Smooth muscle cell (in vitro differentiated cells): ENCODE measurements around the gene SRSF6. TPM values are rescaled to one million over a fixed set of nuclear protein-coding genes. Genes with fewer than 3 reads are reported as not detected.

ENCODE experiments used
- DNase-seq: peaks from one replicate; lab custom pipeline; 2025; ENCODE audit not compliant: unreplicated experiment; lab: John Stamatoyannopoulos, UW
- H2AFZ ChIP-seq: fragments of 200-600 bp; sonication (generic); 2 replicates; pipeline ENCODE4 v1.6.0; 2016; ENCODE audit warnings: antibody characterized with exemption, low read depth, mild to moderate bottlenecking
- H3F3A ChIP-seq: fragments of 200-600 bp; sonication (generic); 2 replicates; pipeline ENCODE4 v1.6.0; 2017; ENCODE audit warnings: antibody characterized with exemption, low read depth
- H3K27ac ChIP-seq: fragments of 200-600 bp; sonication (generic); 2 replicates; pipeline ENCODE4 v1.5.1; 2016; ENCODE audit warnings: low read depth, mild to moderate bottlenecking
- H3K27me3 ChIP-seq: fragments of 200-600 bp; sonication (generic); 2 replicates; pipeline ENCODE4 v1.6.1; 2016; ENCODE audit warnings: low read depth, mild to moderate bottlenecking
- H3K36me3 ChIP-seq: fragments of 200-600 bp; sonication (generic); 2 replicates; pipeline ENCODE4 v1.5.1; 2016; ENCODE audit warnings: low read depth
- H3K4me1 ChIP-seq: fragments of 200-600 bp; sonication (generic); 2 replicates; pipeline ENCODE4 v1.5.1; 2016; ENCODE audit warnings: low read depth
- H3K4me2 ChIP-seq: fragments of 200-600 bp; sonication (generic); 2 replicates; pipeline ENCODE4 v1.6.0; 2016; ENCODE audit warnings: mild to moderate bottlenecking
- H3K4me3 ChIP-seq: fragments of 200-600 bp; sonication (generic); 2 replicates; pipeline ENCODE4 v1.5.1; 2016; ENCODE audit warnings: mild to moderate bottlenecking
- H3K79me2 ChIP-seq: fragments of 200-600 bp; sonication (generic); 2 replicates; pipeline ENCODE4 v1.6.0; 2016; ENCODE audit warnings: low read depth, mild to moderate bottlenecking
- H3K9ac ChIP-seq: fragments of 200-600 bp; sonication (generic); 2 replicates; pipeline ENCODE4 v1.6.0; 2016; ENCODE audit warnings: low read depth
- H3K9me3 ChIP-seq: fragments of 200-600 bp; sonication (generic); replicated peaks from 2 replicates; pipeline ENCODE4 v1.5.1; 2016; ENCODE audit warnings: low read depth
- H4K20me1 ChIP-seq: fragments of 200-600 bp; sonication (generic); 2 replicates; pipeline ENCODE4 v1.6.0; 2016; ENCODE audit warnings: low read depth
- WGBS: methylation state at CpG from one replicate; pipeline ENCODE4 v1.1.7; 2016; ENCODE audit warnings: low lambda C conversion rate; 5-methylcytosine and 5-hydroxymethylcytosine counted together
- polyA plus RNA-seq: library from polyadenylated mRNA; unstranded; fragments of >200 nt; fragmentation: Nextera tagmentation; extraction: Ambion mirVana; gene quantifications from 2 replicates; pipeline ENCODE4 v1.2.1, GENCODE V29; 2016
- small RNA-seq: library from RNA; depleted of rRNA; stranded (forward); fragments of <200 nt; gene quantifications from one replicate; pipeline ENCODE3, GENCODE V24; 2014
- total RNA-seq: library from RNA; depleted of rRNA; stranded (reverse); fragments of >200 nt; gene quantifications from 2 replicates; pipeline ENCODE4 v1.2.3, GENCODE V29; 2014
- TF ChIP-seq, protein P1 (sequence below): fragments of 200-600 bp; sonication (generic); IDR thresholded peaks from 2 replicates; pipeline ENCODE4 v1.5.1; 2017; ENCODE audit warnings: borderline replicate concordance, mild to moderate bottlenecking, antibody characterized with exemption; ENCODE audit not compliant: insufficient read depth, poor library complexity, severe bottlenecking

The SRSF6 gene
- total and polyA plus RNA-seq, 2 experiments from 2014 or later, result 25.1 to 85.0 TPM

- 88% methylated on average over 9 of the region's 10 CpGs for WGBS
- TF ChIP-seq, protein P1, sequence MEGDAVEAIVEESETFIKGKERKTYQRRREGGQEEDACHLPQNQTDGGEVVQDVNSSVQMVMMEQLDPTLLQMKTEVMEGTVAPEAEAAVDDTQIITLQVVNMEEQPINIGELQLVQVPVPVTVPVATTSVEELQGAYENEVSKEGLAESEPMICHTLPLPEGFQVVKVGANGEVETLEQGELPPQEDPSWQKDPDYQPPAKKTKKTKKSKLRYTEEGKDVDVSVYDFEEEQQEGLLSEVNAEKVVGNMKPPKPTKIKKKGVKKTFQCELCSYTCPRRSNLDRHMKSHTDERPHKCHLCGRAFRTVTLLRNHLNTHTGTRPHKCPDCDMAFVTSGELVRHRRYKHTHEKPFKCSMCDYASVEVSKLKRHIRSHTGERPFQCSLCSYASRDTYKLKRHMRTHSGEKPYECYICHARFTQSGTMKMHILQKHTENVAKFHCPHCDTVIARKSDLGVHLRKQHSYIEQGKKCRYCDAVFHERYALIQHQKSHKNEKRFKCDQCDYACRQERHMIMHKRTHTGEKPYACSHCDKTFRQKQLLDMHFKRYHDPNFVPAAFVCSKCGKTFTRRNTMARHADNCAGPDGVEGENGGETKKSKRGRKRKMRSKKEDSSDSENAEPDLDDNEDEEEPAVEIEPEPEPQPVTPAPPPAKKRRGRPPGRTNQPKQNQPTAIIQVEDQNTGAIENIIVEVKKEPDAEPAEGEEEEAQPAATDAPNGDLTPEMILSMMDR, result no peak
- Histone ChIP-seq H3K79me2 (no peaks in the 10 kb centered on the region), H4K20me1 (no peaks in the 10 kb centered on the region), H3K27ac (no peak overlapping the region), H3K27me3 (no peaks in the 10 kb centered on the region), H3K9ac (no peak overlapping the region), H3K4me1 (no peaks in the 10 kb centered on the region), H3K4me2 (peak overlapping the region; percentile 81), H3K4me3 (peak overlapping the region; percentile 64), H2AFZ (no peak overlapping the region), H3K36me3 (no peaks in the 10 kb centered on the region), H3F3A (no peaks in the 10 kb centered on the region), H3K9me3 (no peaks in the 10 kb centered on the region)
- no peak for DNase-seq
These were observed 55.8 kb downstream of the SRSF6 start for GRCh38 chr20:43513372-43513930.

Small RNA genes within 50 kb of the gene (small RNA-seq; reads per million reads assigned to genes)
- gene RF00019 (not detected), gene RNU6-1251P (not detected)

Other genes with a start within 250 kb of the SRSF6 start
- 8.9 and 9.2 TPM in 2 replicates for gene L3MBTL1, start 49.8 kb downstream of the SRSF6 start, total RNA-seq
- gene L3MBTL1, start 49.8 kb downstream of the SRSF6 start, polyA plus RNA-seq, result 7.7 and 13.0 TPM in 2 replicates
- gene SGK2, start 101.1 kb downstream of the SRSF6 start, total RNA-seq, result 2.4 and 2.7 TPM in 2 replicates
- 0.79 and 2.3 TPM in 2 replicates for gene SGK2, start 101.1 kb downstream of the SRSF6 start, polyA plus RNA-seq
- gene IFT52, start 133.0 kb downstream of the SRSF6 start, total RNA-seq, result 46.0 and 46.5 TPM in 2 replicates
- 36.1 and 51.0 TPM in 2 replicates for gene IFT52, start 133.0 kb downstream of the SRSF6 start, polyA plus RNA-seq
- gene MYBL2, start 209.2 kb downstream of the SRSF6 start, total RNA-seq, result 3.4 and 8.6 TPM in 2 replicates
- 25.7 and 26.2 TPM in 2 replicates for gene MYBL2, start 209.2 kb downstream of the SRSF6 start, polyA plus RNA-seq